Activated CD4-positive, alpha-beta T cell treated with anti-CD3 and anti-CD28 coated beads for 4 hours (primary cell): ENCODE data around the gene STARD10.
"Not testable (repeated sequence)": the region's sequence is repeated elsewhere in the genome, so short reads cannot be mapped to it uniquely, and the experiment has no call there.

Source experiments
- DNase-seq, 2 donors: peaks; one replicate each; pipeline ENCODE4 v3.0.0-alpha.2; 2020

The STARD10 gene

GRCh38 chr11:72807792-72808191 lies 13.9 kb upstream of the STARD10 start:
- no peak for DNase-seq

DNA sequence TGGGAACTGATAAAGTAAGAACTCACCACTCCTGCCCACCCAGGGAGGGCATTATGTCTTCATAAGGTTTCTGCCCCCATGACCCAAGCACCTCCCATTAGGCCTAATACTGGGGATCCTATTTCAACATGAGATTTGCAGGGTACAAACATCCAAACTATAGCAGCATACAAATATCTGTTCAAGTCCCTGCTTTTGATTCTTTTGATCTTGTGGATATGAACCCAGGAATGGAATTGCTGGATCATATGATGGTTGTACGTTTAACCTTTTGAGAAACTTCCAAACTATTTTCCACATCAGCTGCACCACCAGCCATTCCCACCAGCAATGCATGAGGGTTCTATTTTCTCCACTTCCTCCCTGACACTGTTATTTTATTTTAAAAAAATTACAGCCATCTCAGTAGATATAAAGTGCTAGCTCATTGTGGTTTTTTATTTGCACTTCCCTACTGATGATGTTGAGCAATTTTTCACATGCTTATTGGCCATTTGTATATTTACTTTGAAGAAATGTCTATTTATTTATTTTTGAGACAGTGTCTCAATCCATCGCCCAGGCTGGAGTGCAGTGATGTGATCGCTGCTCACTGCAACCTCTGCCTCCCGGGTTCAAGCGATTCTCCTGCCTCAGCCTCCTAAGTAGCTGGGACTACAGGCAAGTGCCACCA lies 13.3 kb upstream of the STARD10 start:
- no peak for DNase-seq

DNA sequence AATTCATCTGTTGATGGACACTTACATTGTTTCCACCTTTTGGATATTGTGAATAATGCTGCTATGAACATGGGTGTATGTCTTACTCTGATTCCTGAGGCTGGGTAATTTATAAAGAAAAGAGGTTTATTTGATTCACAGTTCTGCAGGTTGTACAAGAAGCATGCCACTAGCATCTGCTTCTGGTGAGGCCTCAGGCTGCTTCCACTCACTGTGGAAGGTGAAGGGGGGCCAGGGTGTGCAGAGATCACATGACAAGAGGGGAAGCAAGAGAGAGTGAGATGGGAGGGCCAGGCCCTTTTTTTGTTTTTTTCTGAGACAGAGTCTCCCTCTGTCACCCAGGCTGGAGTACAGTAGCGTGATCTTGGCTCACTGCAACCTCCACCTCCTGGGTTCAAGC lies 12.5 kb upstream of the STARD10 start:
- not testable (repeated sequence) for DNase-seq

GRCh38 chr11:72805216-72805615 lies 11.4 kb upstream of the STARD10 start:
- DNase-seq: no peak

DNA sequence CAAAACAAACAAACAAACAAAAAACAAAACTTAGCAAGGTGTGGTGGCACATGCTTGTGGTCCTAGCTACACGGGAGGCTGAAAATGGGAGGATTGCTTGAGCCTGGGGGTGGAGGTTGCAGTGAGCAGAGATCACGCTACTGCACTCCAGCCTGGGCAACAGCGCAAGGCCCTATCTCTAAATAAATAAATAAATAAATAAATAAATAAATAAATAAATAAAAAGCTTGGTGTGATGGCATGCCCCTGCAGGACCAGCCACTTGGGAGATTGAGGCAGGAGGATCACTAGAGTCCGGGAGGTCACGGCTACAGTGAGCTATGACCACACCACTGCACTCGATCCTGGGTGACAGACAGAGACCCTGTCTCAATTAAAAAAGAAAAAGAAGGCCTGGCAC lies 9.0 kb upstream of the STARD10 start:
- no peak for DNase-seq

DNA sequence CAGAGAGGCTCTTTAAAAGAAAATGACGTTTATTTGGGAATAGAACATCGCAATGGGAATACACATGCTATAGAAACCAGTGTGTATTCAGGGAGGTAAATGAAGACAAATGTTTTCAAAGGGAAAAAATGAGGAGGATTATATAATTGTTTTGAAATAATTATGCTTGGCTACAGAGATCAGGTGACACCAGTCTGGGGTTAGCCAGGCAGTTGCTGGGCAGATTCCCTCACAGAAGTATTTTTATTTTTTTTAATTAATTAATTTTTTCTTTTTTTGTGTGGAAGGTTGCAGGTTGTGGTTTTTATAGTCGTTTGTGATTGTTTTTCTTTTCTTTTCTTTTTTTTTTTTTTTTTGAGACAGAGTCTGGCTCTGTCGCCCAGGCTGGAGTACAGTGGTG lies 5.6 kb upstream of the STARD10 start:
- DNase-seq: no peak

DNA sequence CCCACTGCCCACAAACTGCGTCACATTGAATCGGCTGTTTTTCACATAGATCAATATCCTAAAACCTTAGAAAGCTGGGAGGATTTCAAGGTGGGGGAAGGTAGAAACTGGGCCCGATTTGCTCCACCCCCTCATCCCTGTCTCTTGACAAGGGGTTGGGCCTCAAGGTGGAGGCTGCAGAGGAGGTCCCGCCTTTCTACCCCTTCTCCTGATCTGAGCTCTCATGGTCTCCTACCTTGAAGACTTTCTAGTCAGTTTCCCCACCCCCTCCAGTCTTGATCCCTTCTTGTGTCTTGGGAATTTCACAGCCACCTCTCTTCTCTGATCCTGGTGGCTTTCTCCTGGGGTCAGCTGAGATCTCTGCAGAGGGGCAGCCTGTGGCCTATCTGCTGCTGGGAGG lies 4.5 kb upstream of the STARD10 start:
- no peak for DNase-seq

GRCh38 chr11:72793076-72793424 lies 797 bp downstream of the STARD10 start:
- no peak for DNase-seq

DNA sequence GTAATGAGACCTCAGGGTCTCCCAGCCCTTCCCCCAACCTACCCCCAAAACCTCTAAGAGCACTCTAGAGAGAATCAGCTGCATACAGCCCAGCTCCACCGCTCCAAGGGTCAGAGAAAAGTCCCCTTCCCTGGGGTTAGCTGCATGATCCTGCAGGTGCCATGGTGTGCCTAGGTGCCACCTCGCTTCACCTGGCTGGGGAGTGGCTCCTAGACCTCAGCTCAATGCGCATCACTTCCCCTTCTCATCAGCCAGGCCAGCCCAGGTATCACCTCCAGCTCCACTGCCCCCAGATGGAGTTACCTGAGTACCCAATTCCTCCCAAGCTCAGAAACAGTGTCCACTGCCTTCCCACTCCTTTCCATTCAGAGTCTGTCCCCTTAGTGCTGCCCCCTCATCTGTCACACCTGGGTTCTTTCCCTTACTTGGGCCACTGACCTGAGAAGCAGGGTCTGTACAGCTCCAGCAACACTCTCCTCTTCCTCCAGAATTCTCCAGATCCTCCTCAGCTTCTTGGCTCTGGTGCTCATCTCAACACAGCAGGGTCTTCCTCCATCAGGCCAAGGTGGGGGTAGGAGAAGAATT lies 1.3 kb downstream of the STARD10 start:
- DNase-seq: no peak

DNA sequence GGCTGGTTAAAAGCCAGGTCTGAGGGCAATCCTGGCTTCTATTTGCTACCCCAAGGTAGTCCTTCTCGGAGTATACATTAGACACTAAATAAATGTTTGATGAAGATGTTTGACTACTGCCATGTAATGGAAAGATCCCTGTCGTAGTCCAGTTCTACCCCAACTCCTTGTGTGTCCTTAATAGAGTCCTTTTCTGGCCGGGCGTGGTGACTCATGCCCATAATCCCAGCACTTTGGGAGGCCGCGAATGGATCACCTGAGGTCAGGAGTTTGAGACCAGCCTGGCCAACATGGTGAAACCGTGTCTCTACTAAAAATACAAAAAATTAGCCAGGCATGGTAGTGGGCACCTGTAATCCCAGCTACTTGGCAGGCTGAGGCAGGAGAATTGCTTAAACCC lies 2.6 kb downstream of the STARD10 start:
- not testable (repeated sequence) for DNase-seq

DNA sequence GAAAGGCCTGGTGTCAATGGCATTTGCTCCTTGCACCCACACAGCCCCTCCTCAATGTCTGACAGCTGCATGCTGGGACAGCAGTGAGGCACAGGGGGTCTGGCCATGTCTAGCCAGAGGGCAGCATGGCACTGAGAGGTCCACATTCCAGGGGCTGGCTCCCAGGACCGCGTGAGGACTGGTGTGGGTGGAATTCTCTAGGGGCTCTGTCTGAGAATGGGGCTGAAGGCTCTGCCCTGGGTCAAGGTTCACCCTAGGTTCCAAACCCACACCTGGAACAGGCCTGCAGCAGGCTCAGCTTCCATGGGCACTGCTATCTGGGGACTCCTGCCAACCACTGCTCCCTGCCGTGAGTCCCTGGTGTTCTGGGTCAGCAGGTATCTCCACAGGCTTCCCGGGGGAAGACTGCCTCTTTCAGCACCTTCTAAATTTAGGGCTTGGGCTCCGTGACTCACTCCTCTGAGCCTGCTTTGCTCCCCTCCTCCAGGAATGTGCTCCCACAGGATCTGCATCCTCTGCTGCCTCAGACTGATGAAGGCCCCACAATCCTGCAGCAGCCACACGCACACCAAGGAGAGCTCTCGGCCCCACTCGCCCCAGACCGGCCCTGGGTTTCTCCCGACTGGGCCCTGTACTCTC lies 4.2 kb downstream of the STARD10 start:
- no peak for DNase-seq

- DNase-seq: no peak
Observed at GRCh38 chr11:72788241-72788640, 5.6 kb downstream of the STARD10 start.

DNA sequence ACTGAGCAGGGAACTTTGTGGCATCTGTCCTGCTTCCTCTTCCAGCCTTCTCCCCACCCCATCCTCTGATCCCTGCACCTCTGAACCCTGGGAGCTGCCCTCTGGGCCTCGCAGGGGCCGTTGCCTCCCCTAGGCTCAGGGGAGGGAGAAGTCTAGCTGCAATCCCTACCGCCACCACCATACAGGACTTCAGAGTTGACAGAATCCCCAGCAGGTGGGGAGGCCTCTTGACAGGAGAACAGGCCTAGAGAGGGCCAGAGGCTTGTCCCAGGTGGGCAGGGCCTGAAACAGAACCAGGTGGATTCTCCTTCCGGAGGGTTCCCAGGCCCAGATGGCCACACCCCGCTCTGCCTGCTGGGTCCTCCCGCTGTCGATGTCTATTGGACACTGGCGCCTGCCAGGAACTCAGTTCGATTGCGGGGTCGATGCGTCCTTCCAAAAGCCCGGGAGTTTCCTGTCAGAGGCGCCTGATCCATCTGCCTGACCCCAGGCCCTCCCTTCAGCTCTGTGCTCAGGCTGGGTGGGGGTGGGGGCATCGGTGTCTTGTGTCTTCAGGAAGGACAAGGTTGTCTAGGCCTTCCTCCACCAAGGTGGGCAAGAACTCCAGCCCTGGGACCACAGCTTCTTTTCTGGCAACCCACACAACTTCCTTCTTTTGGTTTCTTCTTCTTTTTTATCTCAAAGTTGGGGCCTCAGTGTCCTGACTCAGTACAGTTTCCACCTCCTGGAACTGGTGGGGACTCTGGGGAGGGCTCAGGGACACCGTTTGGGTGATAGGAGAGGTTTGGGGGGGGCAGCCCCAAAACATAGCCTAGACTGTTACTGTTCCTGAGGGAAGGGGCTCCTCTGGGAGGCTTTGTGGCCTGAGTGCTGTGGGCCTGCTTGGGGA lies 6.4 kb downstream of the STARD10 start:
- DNase-seq: no peak

- no peak for DNase-seq
Observed at GRCh38 chr11:72786305-72787215, 7.3 kb downstream of the STARD10 start.

DNA sequence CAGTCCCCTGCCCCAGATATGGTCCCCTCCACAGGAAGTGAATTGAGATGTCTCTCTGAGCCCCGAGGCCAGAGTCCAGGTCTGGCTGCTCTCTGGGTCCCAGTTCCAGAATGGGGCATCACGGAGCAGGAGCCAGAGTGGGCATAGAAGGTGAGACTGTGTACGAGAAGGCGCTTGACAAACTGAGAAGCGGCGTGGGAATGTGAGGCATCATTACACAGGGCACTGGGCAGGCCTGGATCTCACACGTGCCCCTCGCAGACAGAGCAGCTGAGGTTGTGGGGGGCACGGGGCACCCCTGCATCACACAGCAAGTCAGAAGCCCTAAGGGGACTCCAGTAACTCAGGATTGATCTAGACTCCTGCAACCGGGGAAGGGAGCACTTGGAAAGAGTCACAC lies 9.2 kb downstream of the STARD10 start:
- no peak for DNase-seq

DNA sequence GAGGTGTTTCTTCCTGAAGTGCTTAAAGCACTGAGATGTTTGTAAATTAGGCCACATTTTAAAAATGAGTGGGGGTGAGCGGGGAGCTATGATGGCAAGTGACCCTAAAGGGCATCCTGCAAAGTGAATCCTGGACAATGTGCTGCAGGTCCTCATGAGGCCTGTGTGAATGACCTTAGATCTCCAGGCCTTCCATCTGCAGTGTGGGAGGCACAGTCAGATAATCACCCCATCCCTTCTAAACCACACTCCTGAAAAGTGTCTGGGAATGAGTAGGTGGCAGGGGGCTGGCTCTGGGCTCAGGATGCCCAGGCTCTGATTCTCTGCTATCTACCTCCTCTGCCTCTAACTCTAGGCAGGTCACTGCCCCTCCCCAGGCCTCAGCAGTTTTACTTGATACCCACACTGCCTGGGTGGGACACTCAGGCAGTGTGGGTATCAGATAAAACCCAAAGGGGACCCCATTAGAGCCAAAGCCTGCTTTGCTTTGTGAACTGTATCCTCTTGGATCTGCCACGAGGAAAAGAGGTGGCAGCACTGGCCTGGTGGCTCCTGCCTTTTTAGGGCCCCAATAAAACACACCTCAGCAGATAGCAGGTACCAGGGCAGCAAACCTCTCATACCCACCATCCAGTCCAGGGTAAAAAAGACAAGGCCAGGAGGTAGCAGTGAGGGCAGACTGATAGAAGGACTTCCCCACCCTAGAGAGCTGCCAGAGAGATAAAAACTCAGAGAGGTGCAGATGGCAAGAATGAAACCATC lies 10.5 kb downstream of the STARD10 start:
- no peak for DNase-seq

DNA sequence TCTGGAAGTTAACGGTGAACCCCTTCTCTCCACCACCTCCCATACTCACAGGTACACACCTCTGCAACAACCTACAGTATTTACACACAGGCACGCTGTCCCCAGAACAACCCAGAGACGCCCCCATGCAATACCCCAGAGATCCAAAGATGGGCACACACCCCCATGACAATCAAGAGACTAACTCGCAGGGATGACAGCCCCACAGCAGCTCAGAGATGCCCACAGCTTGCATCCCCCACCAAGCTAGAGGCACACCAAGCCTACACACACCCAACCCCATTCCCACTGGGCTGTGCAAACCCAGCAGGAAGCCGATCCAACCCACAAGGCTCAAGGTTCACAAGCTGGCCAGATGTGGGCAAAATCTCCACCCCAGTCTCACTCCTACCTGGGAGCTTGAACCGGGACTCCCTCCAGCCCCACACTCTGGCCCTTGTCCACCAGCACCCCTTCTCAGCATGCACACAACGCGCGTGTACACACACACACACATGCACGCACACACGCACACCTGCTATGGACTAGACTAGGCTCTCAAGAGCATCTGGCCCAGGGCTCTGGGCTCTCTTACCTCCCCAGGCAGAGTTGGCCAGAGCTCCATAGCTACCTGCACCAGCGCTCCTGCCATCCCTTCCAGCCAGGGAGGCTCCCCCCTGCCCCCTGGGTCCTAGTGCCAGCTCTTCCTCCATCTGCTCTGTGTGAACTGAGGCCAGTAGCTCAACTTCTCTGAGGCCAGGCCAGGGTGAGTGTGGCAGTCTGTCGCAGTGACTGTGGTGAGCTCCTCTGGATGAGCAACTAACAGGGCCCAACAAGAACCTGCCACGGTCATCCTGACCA lies 11.5 kb downstream of the STARD10 start:
- no peak for DNase-seq

DNA sequence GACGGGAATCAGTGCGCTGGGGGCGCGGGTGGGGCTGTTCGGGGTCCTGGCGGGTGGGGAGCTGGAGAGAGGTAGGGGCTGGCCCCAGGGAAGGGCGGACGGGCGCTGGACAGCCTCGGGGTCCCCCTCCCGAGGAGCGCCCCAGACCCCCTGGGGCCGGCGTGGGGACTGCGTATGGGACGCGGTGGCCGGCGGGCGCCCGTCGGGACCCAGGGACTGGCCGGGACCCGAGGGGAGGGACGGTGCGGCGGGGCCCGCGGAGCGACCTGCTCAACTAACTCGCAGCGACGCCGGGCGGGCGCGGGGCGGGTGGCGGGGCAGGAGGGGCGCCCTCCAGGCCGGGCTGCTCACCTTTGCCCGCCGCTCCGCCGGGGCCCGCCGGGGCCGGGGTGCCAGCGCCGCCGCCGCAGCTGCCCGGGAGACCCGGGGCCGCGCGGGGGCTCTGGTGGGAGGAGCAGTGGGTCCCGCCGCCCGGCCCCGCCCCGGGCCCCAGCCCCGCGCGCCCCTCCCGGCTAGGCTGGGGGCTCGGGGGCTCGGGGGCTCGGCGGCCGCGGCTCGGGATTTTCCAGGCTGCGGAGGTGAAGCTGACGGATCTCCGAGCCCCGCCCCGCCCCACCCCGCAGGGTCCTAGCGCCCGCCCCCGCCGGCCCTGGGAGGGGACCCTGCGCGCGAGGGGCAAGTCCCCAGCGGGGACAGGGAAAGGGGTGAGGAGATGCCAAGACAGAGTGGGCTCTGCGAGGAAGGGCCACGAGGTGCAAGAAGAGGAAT lies 12.3 kb downstream of the STARD10 start:
- DNase-seq: peak; percentile 59

GRCh38 chr11:72781063-72781312 lies 12.9 kb downstream of the STARD10 start:
- DNase-seq: no peak
